Nephron (organoid): Measurements from ENCODE around the gene OR10H1.
"Not testable (repeated sequence)": the region's sequence is repeated elsewhere in the genome, so short reads cannot be mapped to it uniquely, and the experiment has no call there.

ENCODE experiments used
- H3K27ac Mint-ChIP-seq, 3 experiments: 2 replicates each; pipeline ENCODE4 v1.8.0; 2020; ENCODE audit warnings: mixed read lengths in 3 of 3, mild to moderate bottlenecking in 2 of 3, moderate library complexity in 1 of 3
- H3K27me3 Mint-ChIP-seq: 2 replicates; pipeline ENCODE4 v1.8.0; 2021; ENCODE audit warnings: low read depth, mild to moderate bottlenecking, moderate library complexity, mixed read lengths
- H3K36me3 Mint-ChIP-seq: 2 replicates; pipeline ENCODE4 v1.8.0; 2020; ENCODE audit warnings: low read depth, mixed read lengths
- H3K4me1 Mint-ChIP-seq: 2 replicates; pipeline ENCODE4 v1.8.0; 2020; ENCODE audit warnings: mixed read lengths
- H3K4me3 Mint-ChIP-seq, 3 experiments: 2 replicates each; pipeline ENCODE4 v1.8.0; 2020; ENCODE audit warnings: mild to moderate bottlenecking in 3 of 3, mixed read lengths in 3 of 3, moderate library complexity in 2 of 3
- H3K9me3 Mint-ChIP-seq: 2 replicates; pipeline ENCODE4 v1.8.0; 2020; ENCODE audit warnings: mixed read lengths
- TF ChIP-seq, protein P1 (sequence below), 3 experiments: fragments of 200-600 bp; sonication (generic); IDR thresholded peaks; one replicate each; pipeline ENCODE4 v1.5.0; 2021; ENCODE audit warnings: antibody characterized with exemption in 3 of 3; ENCODE audit not compliant: unreplicated experiment in 3 of 3

Gene OR10H1

DNA sequence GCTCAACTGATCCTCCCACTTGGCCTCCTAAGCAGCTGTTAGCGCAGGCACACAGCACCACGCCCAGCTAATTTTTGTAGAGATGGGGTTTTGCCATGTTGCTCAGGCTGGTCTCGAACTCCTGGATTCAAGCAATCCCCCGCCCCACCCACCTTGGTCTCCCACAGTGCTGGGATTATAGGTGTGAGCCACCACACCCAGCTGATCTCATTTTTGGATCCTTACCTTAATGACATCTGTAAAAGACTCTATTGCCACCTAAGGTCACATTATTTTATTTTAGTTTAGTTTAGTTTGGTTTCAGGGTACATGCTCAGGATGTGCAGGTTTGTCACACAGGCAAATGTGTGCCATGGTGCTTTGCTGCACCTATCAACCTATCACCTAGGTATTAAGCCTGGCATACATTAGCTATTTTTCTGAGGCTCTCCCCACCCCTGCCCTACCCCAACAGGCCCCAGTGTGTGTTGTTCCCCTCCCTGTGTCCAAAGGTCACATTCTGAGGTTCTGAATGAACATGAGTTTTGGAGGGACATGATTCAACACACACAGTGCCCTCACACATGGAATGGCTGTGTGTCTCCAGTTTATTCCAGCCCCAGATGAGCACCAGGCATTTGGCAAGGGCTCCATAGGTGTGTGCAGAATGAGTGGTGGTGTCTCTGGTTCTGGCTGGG lies 26.7 kb downstream of the OR10H1 start:
- H3K27ac Mint-ChIP-seq, result no peak overlapping the region

DNA sequence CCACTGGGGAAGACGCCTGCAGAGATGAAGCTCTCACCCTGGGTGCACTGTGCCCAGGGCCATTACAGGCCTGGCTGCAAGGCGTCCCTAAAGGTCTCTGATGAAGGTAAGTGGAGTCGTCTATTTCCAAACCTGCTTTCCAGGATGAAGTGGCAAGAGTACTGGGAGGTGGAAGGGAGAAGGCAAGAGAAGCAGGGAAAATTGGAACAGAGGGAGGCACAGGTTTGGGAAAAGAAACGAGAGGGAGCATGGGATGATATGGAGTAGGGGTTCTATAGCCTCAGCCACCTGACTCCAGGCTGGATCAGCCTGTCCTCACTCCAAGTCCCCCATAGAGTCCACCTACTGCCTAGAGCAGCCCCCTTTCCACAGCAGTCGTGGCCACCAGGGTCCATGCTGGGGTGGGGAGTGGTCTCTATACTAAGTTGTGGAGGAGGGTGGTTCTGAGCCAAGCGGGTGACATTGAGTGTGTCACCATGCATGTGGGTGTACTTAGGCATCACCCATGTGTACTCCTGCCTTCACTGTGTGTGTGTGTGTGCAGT lies 27.8 kb downstream of the OR10H1 start, which contains the start of gene OR10H5:
Gene OR10H5 (plus strand): TSS at position 51 of the 545 bp plus-strand sequence. CDS start 6,388 bp downstream, outside the sequence.
- H3K27ac Mint-ChIP-seq, result no peak within 1 kb of the TSS
- no peaks in the 10 kb centered on the region for H3K4me1 Mint-ChIP-seq
- TF ChIP-seq, protein P1, sequence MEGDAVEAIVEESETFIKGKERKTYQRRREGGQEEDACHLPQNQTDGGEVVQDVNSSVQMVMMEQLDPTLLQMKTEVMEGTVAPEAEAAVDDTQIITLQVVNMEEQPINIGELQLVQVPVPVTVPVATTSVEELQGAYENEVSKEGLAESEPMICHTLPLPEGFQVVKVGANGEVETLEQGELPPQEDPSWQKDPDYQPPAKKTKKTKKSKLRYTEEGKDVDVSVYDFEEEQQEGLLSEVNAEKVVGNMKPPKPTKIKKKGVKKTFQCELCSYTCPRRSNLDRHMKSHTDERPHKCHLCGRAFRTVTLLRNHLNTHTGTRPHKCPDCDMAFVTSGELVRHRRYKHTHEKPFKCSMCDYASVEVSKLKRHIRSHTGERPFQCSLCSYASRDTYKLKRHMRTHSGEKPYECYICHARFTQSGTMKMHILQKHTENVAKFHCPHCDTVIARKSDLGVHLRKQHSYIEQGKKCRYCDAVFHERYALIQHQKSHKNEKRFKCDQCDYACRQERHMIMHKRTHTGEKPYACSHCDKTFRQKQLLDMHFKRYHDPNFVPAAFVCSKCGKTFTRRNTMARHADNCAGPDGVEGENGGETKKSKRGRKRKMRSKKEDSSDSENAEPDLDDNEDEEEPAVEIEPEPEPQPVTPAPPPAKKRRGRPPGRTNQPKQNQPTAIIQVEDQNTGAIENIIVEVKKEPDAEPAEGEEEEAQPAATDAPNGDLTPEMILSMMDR (IDR thresholded peaks at IDR 0.05; ENCODE audit: unreplicated experiment in 3 of 3), result no peak
- H3K36me3 Mint-ChIP-seq, result no peaks in the 10 kb centered on the region
- peaks cover 45% of the 10 kb centered on the region for H3K9me3 Mint-ChIP-seq
- H3K27me3 Mint-ChIP-seq, result no peaks in the 10 kb centered on the region
- no peak within 1 kb of the TSS for H3K4me3 Mint-ChIP-seq

More for the DNA sequence above, 26.7 kb downstream of the OR10H1 start:
- H3K4me3 Mint-ChIP-seq, result no peak overlapping the region
- H3K4me1 Mint-ChIP-seq, result no peaks in the 10 kb centered on the region
- TF ChIP-seq, protein P1 (IDR thresholded peaks at IDR 0.05; ENCODE audit: unreplicated experiment in 3 of 3), result no peak
- H3K27me3 Mint-ChIP-seq, result no peaks in the 10 kb centered on the region
- H3K9me3 Mint-ChIP-seq, result peaks cover 43% of the 10 kb centered on the region
- no peaks in the 10 kb centered on the region for H3K36me3 Mint-ChIP-seq

DNA sequence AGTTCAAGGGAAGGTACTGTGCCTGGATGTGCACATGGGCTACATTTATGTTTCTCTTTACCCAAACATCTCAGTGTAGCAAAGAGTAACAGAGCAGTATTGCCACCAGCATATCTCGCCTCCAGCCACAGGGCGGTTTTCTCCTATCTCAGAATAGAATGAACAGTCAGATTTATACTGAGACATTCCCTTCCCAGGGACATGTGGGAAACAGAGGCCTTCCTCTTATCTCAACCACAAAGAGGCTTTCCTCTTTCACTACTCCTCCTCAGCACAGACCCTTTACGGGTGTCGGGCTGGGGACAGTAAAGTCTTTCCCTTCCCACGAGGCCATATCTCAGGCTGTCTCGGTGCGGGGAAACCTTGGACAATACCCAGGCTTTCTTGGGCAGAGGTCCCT lies 32.6 kb downstream of the OR10H1 start:
- not testable (repeated sequence) for H3K4me1 Mint-ChIP-seq, H3K4me3 Mint-ChIP-seq, H3K27me3 Mint-ChIP-seq, H3K36me3 Mint-ChIP-seq, H3K27ac Mint-ChIP-seq
- peaks cover 37% of the 10 kb centered on the region for H3K9me3 Mint-ChIP-seq

DNA sequence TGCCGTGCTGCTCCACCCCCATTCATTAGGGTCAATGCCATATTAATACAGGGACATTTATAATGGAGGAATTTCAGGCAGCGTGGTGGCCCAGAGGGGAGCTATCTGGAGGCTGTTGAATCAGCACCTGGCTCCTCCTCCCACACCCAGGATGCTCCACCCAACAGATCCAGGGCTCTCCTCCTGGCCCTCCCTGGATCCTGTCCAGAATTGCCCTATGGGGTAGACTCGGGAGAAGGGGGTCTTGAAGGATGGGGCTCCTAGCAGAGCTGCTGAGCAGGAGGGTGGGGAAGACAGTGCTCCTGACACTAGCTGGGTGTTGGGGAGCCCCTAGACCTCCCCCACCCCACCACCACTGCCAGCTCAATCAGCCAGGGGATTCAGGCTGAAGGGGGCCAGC lies 33.3 kb downstream of the OR10H1 start:
- Mint-ChIP-seq H3K9me3 (peaks cover 34% of the 10 kb centered on the region), H3K4me1 (no peaks in the 10 kb centered on the region), H3K27me3 (no peaks in the 10 kb centered on the region), H3K4me3 (no peak overlapping the region), H3K36me3 (no peaks in the 10 kb centered on the region), H3K27ac (no peak overlapping the region)
- TF ChIP-seq, protein P1 (IDR thresholded peaks at IDR 0.05; ENCODE audit: unreplicated experiment in 3 of 3), result no peak

DNA sequence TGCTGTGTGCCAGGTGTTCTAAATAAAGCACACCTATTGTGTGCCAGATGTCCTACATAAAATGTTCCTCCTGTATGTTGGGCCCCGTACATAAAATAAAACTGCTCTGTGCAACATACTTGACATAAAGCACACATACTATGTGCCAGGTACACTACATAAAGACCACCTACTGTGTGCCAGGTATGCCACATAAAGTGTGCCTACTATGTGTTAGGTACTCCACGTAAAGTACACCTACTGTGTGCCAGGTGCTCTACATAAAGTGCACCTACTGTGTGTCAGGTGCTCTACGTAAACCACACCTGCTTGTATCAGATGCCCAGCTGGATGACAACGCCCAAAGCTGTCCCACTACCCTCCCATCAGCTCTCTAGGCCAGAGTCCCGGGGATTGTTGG lies 33.8 kb downstream of the OR10H1 start:
- Mint-ChIP-seq H3K36me3 (no peaks in the 10 kb centered on the region), H3K9me3 (peaks cover 35% of the 10 kb centered on the region), H3K27ac (no peak overlapping the region), H3K4me1 (no peaks in the 10 kb centered on the region), H3K4me3 (no peak overlapping the region), H3K27me3 (no peaks in the 10 kb centered on the region)
- TF ChIP-seq, protein P1 (IDR thresholded peaks at IDR 0.05; ENCODE audit: unreplicated experiment in 3 of 3), result no peak

DNA sequence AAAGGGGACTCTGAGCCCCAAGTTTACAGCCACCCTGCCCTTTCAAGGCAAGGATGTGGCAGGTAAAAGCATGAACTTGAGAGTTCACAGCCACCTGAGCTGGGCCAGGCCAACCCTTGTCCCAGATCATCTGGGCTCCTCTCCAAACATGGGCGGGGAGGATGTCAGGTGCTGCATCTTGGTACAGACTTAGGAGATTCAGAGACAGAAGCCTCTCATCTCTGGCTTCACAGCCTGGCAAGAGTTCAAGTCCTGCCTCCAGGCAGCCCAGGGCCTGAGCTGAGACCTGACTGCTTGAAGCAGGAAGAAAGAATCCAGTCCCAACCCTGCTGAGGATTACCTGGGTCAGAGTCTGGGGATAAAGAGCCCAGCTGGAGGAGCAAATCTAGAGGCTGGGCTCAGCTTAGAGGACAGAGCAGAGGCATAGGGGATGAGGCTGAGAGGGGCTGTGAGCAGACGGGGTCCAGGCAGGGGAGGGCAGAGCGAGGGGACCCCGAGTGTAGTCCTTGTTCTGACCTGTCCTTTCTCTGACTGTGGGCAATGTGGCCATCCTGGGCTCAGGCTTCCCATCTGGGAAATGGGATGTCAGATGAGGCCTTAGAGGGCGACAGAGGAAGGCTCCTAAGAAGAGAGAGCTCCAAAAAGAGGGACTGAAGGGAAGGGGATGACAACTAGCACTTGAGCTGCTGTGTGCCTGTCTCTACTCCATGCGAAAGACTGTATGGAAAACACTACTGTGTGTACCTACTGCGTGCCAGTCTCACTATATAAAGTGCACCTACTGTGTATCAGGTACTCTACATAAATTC lies 34.6 kb downstream of the OR10H1 start:
- Mint-ChIP-seq H3K27ac (no peak overlapping the region), H3K4me3 (no peak overlapping the region), H3K27me3 (no peaks in the 10 kb centered on the region), H3K9me3 (peaks cover 41% of the 10 kb centered on the region), H3K4me1 (no peaks in the 10 kb centered on the region), H3K36me3 (no peaks in the 10 kb centered on the region)
- TF ChIP-seq, protein P1 (IDR thresholded peaks at IDR 0.05; ENCODE audit: unreplicated experiment in 3 of 3), result no peak
